HG02870 (cell line): ENCODE measurements around the gene TRPM6.
"Not testable (repeated sequence)": the region's sequence is repeated elsewhere in the genome, so short reads cannot be mapped to it uniquely, and the experiment has no call there.

Experiments
- ATAC-seq: cut with Tn5 transposase; IDR thresholded peaks from one replicate; pipeline ENCODE4 v1.9.1; 2021; ENCODE audit warnings: mild to moderate bottlenecking, moderate library complexity; ENCODE audit not compliant: unreplicated experiment

The TRPM6 gene

DNA sequence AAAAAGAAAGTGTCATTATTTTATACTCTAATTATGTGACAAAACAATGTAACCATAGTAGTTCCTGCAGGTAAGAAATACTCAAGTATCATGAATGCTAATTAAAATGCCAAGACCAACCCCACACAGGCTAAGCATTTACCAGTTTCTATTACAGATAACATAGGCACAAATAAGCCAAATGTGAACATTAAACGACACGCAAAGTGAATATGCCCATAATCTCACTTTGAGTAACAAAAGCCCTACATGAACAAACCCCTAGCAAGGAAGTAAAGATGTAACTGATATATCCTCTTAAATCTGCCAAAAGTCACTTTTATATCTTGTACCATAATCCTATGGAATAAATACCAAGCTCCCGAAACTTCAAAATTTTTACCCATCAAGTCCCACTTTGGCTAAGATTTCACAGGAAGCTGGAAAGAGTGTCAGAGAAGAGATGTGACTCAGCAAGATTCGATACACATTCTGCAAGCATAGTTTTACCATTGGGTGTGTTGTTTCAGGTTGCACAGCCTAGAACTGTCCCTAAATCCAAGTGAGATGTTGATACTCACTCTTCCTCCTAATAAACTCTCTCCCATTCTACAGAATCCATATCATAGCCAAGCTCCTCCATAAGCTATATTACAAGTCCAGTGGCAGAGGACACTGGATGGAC lies 28.8 kb downstream of the TRPM6 start:
- no peak for ATAC-seq

GRCh38 chr9:74856989-74857388 lies 30.7 kb downstream of the TRPM6 start:
- ATAC-seq, result no peak

DNA sequence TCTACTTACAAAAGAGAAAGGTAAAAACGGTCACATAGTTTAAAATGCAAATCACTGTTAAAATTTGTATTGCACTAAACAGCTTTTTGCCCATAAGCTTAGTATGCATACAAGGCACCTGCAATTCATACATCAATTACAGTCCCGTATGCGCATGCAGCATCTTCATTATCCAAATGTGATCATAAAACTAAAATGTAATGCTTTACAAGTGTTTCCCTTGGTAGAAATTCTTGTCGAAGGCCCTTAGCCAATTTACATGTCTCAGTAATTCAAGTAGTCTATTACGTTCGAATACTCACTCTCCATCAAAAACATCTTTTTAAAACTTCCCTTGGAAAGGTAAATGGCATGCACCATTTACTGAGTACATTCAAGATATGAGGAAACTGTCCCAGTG lies 32.6 kb downstream of the TRPM6 start:
- no peak for ATAC-seq

GRCh38 chr9:74853024-74853423 lies 34.7 kb downstream of the TRPM6 start:
- not testable (repeated sequence) for ATAC-seq

- ATAC-seq, result no peak
Observed at GRCh38 chr9:74848153-74848525, 39.6 kb downstream of the TRPM6 start.

DNA sequence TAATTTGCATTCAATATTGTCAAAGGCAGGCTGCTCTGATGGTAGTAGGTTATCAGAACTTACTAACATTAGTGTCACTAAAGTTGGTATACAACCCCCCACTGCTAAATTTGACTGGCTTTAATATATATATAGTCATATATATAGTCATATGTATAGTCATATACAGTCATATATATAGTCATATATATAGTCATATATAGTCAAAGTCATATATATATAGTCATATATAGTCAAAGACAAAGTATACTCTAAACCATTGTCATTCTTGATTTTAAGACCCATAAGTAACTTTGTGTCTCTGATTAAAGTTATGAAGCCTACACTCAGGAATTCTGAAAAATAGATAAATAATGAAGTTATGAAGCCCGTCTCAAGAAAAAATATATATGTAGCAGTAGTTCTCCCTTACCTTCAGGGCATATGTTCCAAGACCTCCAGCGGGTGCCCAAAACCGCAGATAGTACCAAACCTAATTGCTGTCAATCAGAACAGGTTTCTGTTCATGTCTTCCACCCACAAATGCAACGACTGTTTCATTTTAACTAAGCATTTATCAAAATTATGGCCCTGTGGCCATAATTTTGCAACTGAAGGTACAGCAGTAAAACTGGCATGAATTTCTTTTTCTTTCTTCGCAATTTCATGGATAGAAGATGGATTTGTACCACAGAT lies 40.1 kb downstream of the TRPM6 start:
- no peak for ATAC-seq

DNA sequence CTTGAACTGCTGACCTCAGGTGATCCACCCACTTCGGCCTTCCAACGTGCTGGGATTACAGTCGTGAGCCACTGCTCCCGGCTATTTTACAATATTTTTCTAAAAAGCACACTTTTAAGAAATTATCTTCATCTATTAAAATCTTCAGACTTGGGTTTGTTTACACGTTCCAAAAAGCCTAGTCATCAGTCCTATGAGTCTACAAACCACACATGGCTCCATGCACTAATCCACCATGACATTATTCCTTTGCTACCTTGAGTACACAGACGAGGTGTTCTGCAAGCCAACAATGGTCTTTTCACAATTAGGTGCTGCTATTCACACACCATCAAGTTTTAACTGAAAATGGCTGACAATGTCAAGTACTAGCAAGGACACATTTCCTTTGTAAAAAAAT lies 41.0 kb downstream of the TRPM6 start:
- ATAC-seq, result no peak

DNA sequence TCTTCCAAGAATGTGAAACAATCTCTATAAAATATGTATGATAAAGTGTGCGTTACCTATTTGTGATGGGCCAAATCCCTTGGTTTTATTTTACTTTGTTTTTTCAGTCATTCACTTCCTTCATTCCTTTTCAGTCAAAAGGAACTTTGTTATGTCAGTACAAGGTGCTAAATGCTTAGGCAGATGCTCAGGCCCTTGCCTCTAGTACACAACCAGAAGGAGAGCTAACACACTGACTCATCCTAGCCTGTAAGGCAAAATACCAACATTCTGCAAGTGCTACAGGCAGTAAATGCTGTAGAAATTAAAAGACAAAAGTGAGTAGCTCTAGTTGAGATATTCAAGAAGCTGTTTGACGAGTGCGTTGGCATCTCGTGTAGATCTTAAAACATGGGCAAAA lies 49.4 kb downstream of the TRPM6 start:
- no peak for ATAC-seq

- no peak for ATAC-seq
Observed at GRCh38 chr9:74824654-74825053, 63.1 kb downstream of the TRPM6 start.

GRCh38 chr9:74821636-74822035 lies 66.1 kb downstream of the TRPM6 start:
- no peak for ATAC-seq

GRCh38 chr9:74817816-74818215 lies 69.9 kb downstream of the TRPM6 start:
- no peak for ATAC-seq

DNA sequence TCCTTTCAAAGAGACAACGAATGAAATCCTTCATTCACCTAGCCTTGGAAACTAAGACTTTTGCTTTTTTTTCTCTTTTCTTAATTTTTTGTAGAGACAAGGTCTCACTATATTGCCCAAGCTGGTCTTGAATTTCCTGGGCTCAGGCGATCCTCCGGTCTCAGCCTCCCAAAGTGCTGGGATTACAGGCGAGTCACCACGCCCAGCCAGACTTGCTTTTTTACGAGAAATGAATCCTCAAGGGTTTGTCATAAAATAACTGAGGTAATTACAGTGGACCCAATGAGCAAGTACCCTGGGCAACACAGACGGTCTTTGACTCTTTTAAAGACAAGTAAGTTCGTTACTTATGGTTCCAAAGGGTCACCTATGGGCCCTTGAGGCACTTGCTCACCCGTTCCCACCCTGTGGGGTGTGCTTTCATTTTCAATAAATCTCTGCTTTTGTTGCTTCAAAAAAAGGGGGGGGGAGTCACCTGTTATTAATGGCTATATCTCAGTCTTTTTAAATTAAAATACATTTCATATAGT lies 70.4 kb downstream of the TRPM6 start:
- ATAC-seq, result no peak

DNA sequence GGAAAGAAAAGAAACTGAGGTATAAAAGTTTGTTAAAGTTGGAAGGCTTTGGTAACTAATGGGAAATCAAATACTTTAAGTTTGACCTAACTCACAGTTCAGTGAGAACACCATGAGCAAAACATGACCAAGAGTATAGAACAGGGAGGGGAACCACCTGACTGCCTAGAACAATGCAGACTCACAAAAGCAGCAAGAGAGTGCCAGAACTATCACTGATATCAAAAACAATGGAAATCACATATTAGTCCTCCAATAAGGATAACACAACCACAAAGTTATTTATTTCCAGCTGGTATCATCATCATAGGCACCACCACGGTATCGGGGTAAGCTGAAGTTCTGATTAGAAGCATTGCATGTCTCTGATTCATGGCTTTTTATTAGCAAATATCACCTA lies 77.5 kb downstream of the TRPM6 start:
- ATAC-seq, result no peak

DNA sequence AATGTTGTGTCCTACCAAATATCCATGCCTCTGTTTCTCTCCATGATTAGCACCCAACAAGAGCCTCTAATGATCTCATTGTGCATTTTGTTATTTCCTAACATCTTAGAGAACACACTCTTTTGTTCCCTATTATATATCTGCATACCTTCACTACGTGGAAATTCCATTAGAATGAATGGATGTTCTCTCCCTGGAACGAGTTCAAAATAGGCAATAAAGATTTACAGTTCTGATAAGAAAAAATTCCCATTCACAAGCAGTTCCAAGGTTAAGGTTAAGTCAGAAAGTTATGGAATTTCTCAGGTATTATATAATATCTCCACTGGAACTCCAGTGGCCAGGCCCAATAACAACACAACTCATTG lies 83.7 kb downstream of the TRPM6 start:
- ATAC-seq, result no peak

GRCh38 chr9:74803376-74804017 lies 84.2 kb downstream of the TRPM6 start:
- ATAC-seq, result no peak

DNA sequence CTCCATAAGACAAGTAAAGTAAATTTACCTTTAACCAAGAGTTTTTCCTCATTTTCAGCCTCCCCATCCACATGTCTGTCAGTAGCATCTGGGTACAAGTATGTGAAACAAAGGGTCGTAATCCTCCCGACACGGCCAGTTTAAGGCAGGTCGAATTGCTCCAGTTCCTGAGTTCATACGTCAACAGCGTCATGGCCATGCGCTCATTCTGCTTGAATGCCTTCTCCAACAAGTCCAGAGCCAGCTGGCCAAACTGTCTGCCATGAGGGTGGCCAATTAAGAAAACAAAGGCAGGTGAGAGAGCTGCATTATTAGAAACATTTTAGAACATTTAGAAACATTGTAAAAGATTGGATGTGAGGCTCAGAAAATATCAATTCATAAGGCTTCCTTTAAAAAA lies 87.5 kb downstream of the TRPM6 start:
- no peak for ATAC-seq

GRCh38 chr9:74795803-74796202 lies 91.9 kb downstream of the TRPM6 start:
- ATAC-seq, result no peak

- no peak for ATAC-seq
Observed at GRCh38 chr9:74795081-74795480, 92.6 kb downstream of the TRPM6 start.

GRCh38 chr9:74784506-74784905 lies 103.2 kb downstream of the TRPM6 start:
- ATAC-seq, result no peak

- ATAC-seq, result no peak
Observed at GRCh38 chr9:74783408-74783807, 104.3 kb downstream of the TRPM6 start.

DNA sequence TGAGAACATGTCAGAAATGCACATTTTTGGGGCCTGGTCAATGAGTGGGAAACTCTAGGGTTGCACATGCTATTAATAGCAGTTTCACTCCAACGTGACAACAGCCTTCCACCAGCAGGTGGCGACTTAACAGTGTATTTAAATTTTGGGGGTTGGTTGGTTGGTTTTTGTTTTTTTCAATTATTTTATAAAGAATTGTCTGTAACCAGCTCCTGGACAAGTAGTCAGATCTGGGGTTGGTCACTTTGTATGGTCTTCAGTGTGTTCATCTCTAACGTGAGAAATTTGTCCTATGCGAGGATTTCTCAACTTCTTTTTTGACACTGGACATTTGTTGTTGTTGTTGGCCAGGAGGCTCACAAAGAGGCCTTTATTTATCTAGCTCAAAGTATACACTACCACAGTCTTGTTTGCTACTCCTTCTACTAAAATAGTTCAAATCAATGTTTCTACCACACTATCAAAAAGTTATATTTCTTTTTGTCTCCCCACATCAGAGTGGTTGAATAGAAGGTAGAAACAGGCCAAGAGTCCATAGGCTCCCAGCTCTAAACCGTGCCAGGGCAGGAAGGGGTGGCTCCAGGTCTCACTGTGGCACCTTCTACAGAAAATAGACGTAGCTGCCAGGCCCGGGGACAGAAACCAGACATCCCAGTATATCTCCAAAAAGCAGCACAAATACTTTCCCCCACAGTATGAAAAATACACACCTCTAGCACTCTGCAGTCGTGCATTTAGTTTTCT lies 110.4 kb downstream of the TRPM6 start:
- ATAC-seq, result peak; percentile 53

DNA sequence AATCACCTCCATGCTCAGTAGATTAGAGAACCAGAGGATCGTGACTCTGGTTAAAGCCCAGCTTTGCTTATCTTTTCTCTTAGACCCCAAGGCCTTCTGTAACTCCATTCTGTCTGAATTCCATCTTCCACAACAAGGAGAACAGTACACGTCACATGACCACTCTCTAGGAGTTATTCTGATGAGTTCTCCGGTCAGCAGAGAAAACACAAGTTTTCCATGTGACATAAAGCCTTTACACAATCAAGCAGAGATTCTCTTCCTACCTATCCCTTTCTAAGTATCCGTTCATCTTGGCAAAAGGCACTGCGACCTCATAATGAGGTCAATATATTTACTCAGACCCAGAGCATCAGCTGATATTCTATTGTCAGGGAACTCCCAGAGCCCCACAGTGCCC lies 112.3 kb downstream of the TRPM6 start:
- no peak for ATAC-seq
